Body of pancreas (tissue), 4 donors: Measurements from ENCODE around the gene OR5H15.

Experiments used
- POLR2A ChIP-seq, 3 donors: fragments of 450-650 bp; IDR thresholded peaks; one replicate each; pipeline ENCODE4 v1.6.1; 2016; ENCODE audit warnings: antibody characterized with exemption in 3 of 3, mild to moderate bottlenecking in 2 of 3
- TF ChIP-seq, protein P1 (sequence below), 7 experiments: fragments of 450-650 bp in 4 of 7; fragments of 200-600 bp in 3 of 7; sonication (generic) in 3 of 7; IDR thresholded peaks; one replicate each; pipeline ENCODE4 v1.5.1; 2016 to 2019; ENCODE audit warnings: antibody characterized with exemption in 7 of 7

DNA sequence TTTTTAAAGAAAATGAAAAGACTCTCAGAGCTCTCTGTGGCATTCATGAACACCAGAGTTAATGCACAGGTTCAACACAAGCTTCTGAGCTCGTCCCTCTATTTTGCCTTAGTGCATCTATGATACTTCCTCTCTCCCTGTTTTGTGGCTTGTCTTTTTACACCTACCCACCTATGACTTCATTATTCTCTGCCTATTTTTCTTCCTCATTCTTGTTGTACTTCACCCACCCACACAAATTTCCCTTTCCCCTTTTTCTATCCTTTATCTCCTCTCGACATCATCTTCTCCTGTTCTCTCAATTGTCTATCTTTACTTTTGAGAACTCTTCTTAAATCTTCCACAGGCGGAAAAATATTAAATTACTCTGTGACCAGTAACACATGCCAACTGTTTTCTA is 48.6 kb downstream of the OR5H15 start:
- TF ChIP-seq, protein P1, sequence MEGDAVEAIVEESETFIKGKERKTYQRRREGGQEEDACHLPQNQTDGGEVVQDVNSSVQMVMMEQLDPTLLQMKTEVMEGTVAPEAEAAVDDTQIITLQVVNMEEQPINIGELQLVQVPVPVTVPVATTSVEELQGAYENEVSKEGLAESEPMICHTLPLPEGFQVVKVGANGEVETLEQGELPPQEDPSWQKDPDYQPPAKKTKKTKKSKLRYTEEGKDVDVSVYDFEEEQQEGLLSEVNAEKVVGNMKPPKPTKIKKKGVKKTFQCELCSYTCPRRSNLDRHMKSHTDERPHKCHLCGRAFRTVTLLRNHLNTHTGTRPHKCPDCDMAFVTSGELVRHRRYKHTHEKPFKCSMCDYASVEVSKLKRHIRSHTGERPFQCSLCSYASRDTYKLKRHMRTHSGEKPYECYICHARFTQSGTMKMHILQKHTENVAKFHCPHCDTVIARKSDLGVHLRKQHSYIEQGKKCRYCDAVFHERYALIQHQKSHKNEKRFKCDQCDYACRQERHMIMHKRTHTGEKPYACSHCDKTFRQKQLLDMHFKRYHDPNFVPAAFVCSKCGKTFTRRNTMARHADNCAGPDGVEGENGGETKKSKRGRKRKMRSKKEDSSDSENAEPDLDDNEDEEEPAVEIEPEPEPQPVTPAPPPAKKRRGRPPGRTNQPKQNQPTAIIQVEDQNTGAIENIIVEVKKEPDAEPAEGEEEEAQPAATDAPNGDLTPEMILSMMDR (IDR thresholded peaks at IDR 0.05), result no peak
- no peak for TF ChIP-seq POLR2A (IDR thresholded peaks at IDR 0.05)
